IMR-90 (cell line): ENCODE results near the gene CTBP2. TPM values are rescaled to one million over a fixed set of nuclear protein-coding genes. Genes with fewer than 3 reads are reported as not detected.
A peak's percentile ranks its signal among the peaks of the same experiment; 100 is the strongest.

Experiments used
- ATAC-seq: fragments of 200-7000 bp; cut with Tn5 transposase; 2 replicates; pipeline ENCODE4 v1.9.1; 2020; ENCODE audit warnings: low read depth, mild to moderate bottlenecking, moderate library complexity
- BruUV-seq: library from RNA; stranded (reverse); fragments of 400-500 nt; replicated peaks from 2 replicates; lab custom pipeline; 2021; lab: Mats Ljungman, UMichigan
- CTCF ChIA-PET: fragments of 300-600 bp; formaldehyde crosslinking; extraction: SDS; loops from one replicate; lab custom pipeline; 2021; ENCODE audit warnings: antibody characterized with exemption; lab: Yijun Ruan, JAX
- POLR2A ChIA-PET: fragments of 300-600 bp; sonication (Branson Sonifier 250); formaldehyde crosslinking; loops from one replicate; lab custom pipeline; 2022; ENCODE audit warnings: antibody characterized with exemption; ENCODE audit not compliant: unreplicated experiment; lab: Charles Lee
- DNase-seq: peaks from one replicate; pipeline ENCODE4 v3.0.0; 2013
- H2AFZ ChIP-seq: replicated peaks from 2 replicates; pipeline ENCODE3; 2013; ENCODE audit warnings: low read length, mild to moderate bottlenecking; ENCODE audit not compliant: poor library complexity
- H2AK5ac ChIP-seq: 2 replicates; pipeline ENCODE4 v1.6.1; 2013; ENCODE audit warnings: low read depth, low read length, inconsistent platforms
- H2AK9ac ChIP-seq: replicated peaks from 2 replicates; pipeline ENCODE3; 2013; ENCODE audit warnings: mild to moderate bottlenecking, low read depth, low read length, moderate library complexity; ENCODE audit not compliant: poor library complexity
- H2BK120ac ChIP-seq: 2 replicates; pipeline ENCODE4 v1.6.1; 2013; ENCODE audit warnings: low read depth, low read length, inconsistent platforms
- H2BK15ac ChIP-seq: 3 replicates; pipeline ENCODE4 v1.6.1; 2013; ENCODE audit warnings: low read depth, low read length, inconsistent platforms
- H2BK20ac ChIP-seq: 2 replicates; pipeline ENCODE4 v1.6.1; 2013; ENCODE audit warnings: low read depth, mild to moderate bottlenecking, inconsistent platforms, low read length, moderate library complexity
- H2BK5ac ChIP-seq: 2 replicates; pipeline ENCODE4 v1.6.1; 2013; ENCODE audit warnings: mild to moderate bottlenecking, low read depth, low read length, inconsistent platforms; ENCODE audit not compliant: poor library complexity, severe bottlenecking
- H3K14ac ChIP-seq: replicated peaks from 2 replicates; pipeline ENCODE4 v1.6.1; 2013; ENCODE audit warnings: low read depth, low read length, inconsistent platforms
- H3K18ac ChIP-seq: 2 replicates; pipeline ENCODE4 v1.6.1; 2013; ENCODE audit warnings: low read depth, low read length, control low read depth
- H3K23ac ChIP-seq: 2 replicates; pipeline ENCODE4 v1.6.1; 2013; ENCODE audit warnings: low read depth, low read length, inconsistent platforms
- H3K27ac ChIP-seq: 2 replicates; pipeline ENCODE4 v1.5.1; 2013; ENCODE audit warnings: mild to moderate bottlenecking, control low read depth, low read length; ENCODE audit not compliant: insufficient read depth
- H3K27me3 ChIP-seq: 2 replicates; pipeline ENCODE4 v1.6.1; 2013; ENCODE audit warnings: low read length; ENCODE audit not compliant: control insufficient read depth, insufficient read depth
- H3K36me3 ChIP-seq: 2 replicates; pipeline ENCODE4 v1.6.1; 2013; ENCODE audit warnings: low read length, mixed read lengths; ENCODE audit not compliant: control insufficient read depth, insufficient read depth
- H3K4ac ChIP-seq: 2 replicates; pipeline ENCODE4 v1.6.1; 2013; ENCODE audit warnings: low read depth, low read length, inconsistent platforms
- H3K4me1 ChIP-seq: 2 replicates; pipeline ENCODE4 v1.6.1; 2013; ENCODE audit warnings: low read length, mixed read lengths; ENCODE audit not compliant: control insufficient read depth, insufficient read depth
- H3K4me2 ChIP-seq: 2 replicates; pipeline ENCODE4 v1.6.1; 2013; ENCODE audit warnings: low read depth, mild to moderate bottlenecking, control low read depth, low read length, moderate library complexity
- H3K4me3 ChIP-seq: 2 replicates; pipeline ENCODE4 v1.5.1; 2013; ENCODE audit warnings: low read depth, mild to moderate bottlenecking, control low read depth, low read length, moderate library complexity; ENCODE audit not compliant: insufficient read depth
- H3K56ac ChIP-seq: 2 replicates; pipeline ENCODE4 v1.6.1; 2013; ENCODE audit warnings: low read length, inconsistent platforms; ENCODE audit not compliant: insufficient read depth; ENCODE audit errors: extremely low read depth
- H3K79me1 ChIP-seq, 2 experiments: 2 replicates each; pipeline ENCODE4 v1.6.1; 2013; ENCODE audit warnings: low read length in 2 of 2, inconsistent platforms in 1 of 2, low read depth in 1 of 2
- H3K9ac ChIP-seq: 2 replicates; pipeline ENCODE4 v1.6.1; 2013; ENCODE audit warnings: low read depth, low read length, control low read depth
- H3K9me1 ChIP-seq: 2 replicates; pipeline ENCODE4 v1.6.1; 2013; ENCODE audit warnings: low read length, inconsistent platforms; ENCODE audit not compliant: insufficient read depth
- H3K9me3 ChIP-seq: 2 replicates; pipeline ENCODE4 v1.6.1; 2013; ENCODE audit warnings: low read length; ENCODE audit not compliant: control insufficient read depth, insufficient read depth
- H4K20me1 ChIP-seq: 2 replicates; pipeline ENCODE4 v1.6.1; 2013; ENCODE audit warnings: low read length, inconsistent platforms; ENCODE audit not compliant: insufficient read depth
- H4K5ac ChIP-seq: 2 replicates; pipeline ENCODE4 v1.6.1; 2013; ENCODE audit warnings: mild to moderate bottlenecking, low read depth, low read length, control low read depth
- H4K8ac ChIP-seq, 2 experiments: 2 replicates each; pipeline ENCODE4 v1.6.1; 2013; ENCODE audit warnings: low read depth in 2 of 2, low read length in 2 of 2, control low read depth in 1 of 2, inconsistent platforms in 1 of 2
- H4K91ac ChIP-seq: 2 replicates; pipeline ENCODE4 v1.6.1; 2013; ENCODE audit warnings: low read depth, low read length, inconsistent platforms; ENCODE audit not compliant: insufficient read depth
- ELK1 ChIP-seq: fragments of 150-350 bp; IDR thresholded peaks from 2 replicates; pipeline ENCODE4 v1.6.1; 2016; ENCODE audit warnings: low read depth, mild to moderate bottlenecking, low read length, moderate library complexity, borderline replicate concordance
- FOS ChIP-seq: fragments of 150-350 bp; IDR thresholded peaks from 2 replicates; pipeline ENCODE4 v1.6.1; 2016; ENCODE audit warnings: low read depth, low read length
- MAFK ChIP-seq: IDR thresholded peaks from 2 replicates; pipeline ENCODE4 v1.6.1; 2012; ENCODE audit warnings: low read depth, low read length, improper control_type of control experiment
- MAZ ChIP-seq: IDR thresholded peaks from 2 replicates; pipeline ENCODE4 v1.6.1; 2012; ENCODE audit warnings: low read depth, mild to moderate bottlenecking, low read length, improper control_type of control experiment, moderate library complexity, borderline replicate concordance
- NFE2L2 ChIP-seq: fragments of 150-350 bp; IDR thresholded peaks from 2 replicates; pipeline ENCODE4 v1.6.1; 2016; ENCODE audit warnings: low read depth, mild to moderate bottlenecking, low read length
- POLR2A ChIP-seq: IDR thresholded peaks from 2 replicates; pipeline ENCODE4 v1.6.1; 2012; ENCODE audit warnings: mild to moderate bottlenecking, low read depth, low read length
- RCOR1 ChIP-seq: IDR thresholded peaks from 2 replicates; pipeline ENCODE4 v1.6.1; 2012; ENCODE audit warnings: mild to moderate bottlenecking, low read length, improper control_type of control experiment; ENCODE audit not compliant: insufficient replicate concordance
- SMC3 ChIP-seq: fragments of 150-350 bp; IDR thresholded peaks from 2 replicates; pipeline ENCODE4 v1.6.1; 2016; ENCODE audit warnings: low read depth, mild to moderate bottlenecking, antibody characterized with exemption, low read length, moderate library complexity
- USF2 ChIP-seq: fragments of 150-350 bp; IDR thresholded peaks from 2 replicates; pipeline ENCODE4 v1.6.1; 2017; ENCODE audit warnings: mild to moderate bottlenecking, antibody characterized with exemption, low read length, low read depth
- WGBS, 2 experiments: methylation state at CpG; one replicate each; pipeline versions ENCODE4 v1.1.5 to v1.1.7; 2013; ENCODE audit warnings: missing lambda C conversion rate in 2 of 2; ENCODE audit not compliant: insufficient read length in 1 of 2; ENCODE audit errors: extremely low coverage in 2 of 2; 5-methylcytosine and 5-hydroxymethylcytosine counted together
- dilution Hi-C: fragments of 300-500 bp; cut with HindIII; formaldehyde crosslinking; loops from one replicate; pipeline ENCODE4 v1.14.3; 2018; ENCODE audit warnings: low sequenced_read_pairs; ENCODE audit not compliant: unreplicated experiment
- in situ Hi-C: fragments of 300-500 bp; cut with MboI; formaldehyde crosslinking; loops from 3 replicates; pipeline ENCODE4 v1.14.3; 2019; ENCODE audit warnings: low sequenced_read_pairs, inconsistent platforms, mixed read lengths
- intact Hi-C: fragments of 100-400 bp; cut with micrococcal nuclease; formaldehyde crosslinking; loops from 2 replicates; pipeline ENCODE4 v1.10.0; 2022
- polyA plus RNA-seq, 3 experiments: library from polyadenylated mRNA; depleted of rRNA; stranded (reverse); fragments of >200 nt; gene quantifications; 2 replicates each; pipeline ENCODE4 v1.2.3, GENCODE V29; 2012; ENCODE audit warnings: low replicate concordance in 1 of 3
- total RNA-seq: library from RNA; depleted of rRNA; stranded (reverse); fragments of >200 nt; gene quantifications from 2 replicates; pipeline ENCODE4 v1.2.3, GENCODE V29; 2012

CTBP2 gene
- total and polyA plus RNA-seq, 2 of the 4 experiments (the other 2 are of a cell fraction), result 81.0 to 86.6 TPM

- POLR2A ChIA-PET, result no interaction called here
- no peak overlapping the region for H2AFZ ChIP-seq
- H2BK120ac ChIP-seq, result no peak overlapping the region; the same call in 1 of the 2 replicates
- H4K91ac ChIP-seq, result no peak overlapping the region
- no peak overlapping the region for H4K5ac ChIP-seq
- dilution Hi-C loops (no loop called here), in situ Hi-C loops (no loop called here), intact Hi-C loops (no loop called here)
- H4K20me1 ChIP-seq, result no peaks in the 10 kb centered on the region
- H3K4me3 ChIP-seq, result no peak overlapping the region
- H3K4me2 ChIP-seq, result no peak overlapping the region
- H3K9me3 ChIP-seq, result peaks cover 4% of the 10 kb centered on the region
- H2BK20ac ChIP-seq, result no peak overlapping the region
- TF ChIP-seq RCOR1 (no peak), USF2 (no peak), NFE2L2 (no peak), POLR2A (no peak), MAFK (no peak), ELK1 (no peak), MAZ (no peak), FOS (no peak), SMC3 (no peak)
- peaks cover 7% of the 10 kb centered on the region; the same call in 1 of the 2 replicates for H3K4me1 ChIP-seq
- H2BK15ac ChIP-seq, result no peak overlapping the region
- H3K36me3 ChIP-seq, result no peaks in the 10 kb centered on the region
- WGBS, 2 experiments, result no CpG with 5 or more reads among the region's 5 CpGs
- H3K27me3 ChIP-seq, result peaks cover 20% of the 10 kb centered on the region
- H4K8ac ChIP-seq, result no peak overlapping the region
- no peak overlapping the region for H3K27ac ChIP-seq
- H2AK9ac ChIP-seq, result no peak overlapping the region
- no peak overlapping the region for H3K56ac ChIP-seq
- peak overlapping the region; percentile 11; the same call in 1 of the 2 replicates for H3K4ac ChIP-seq
- H2AK5ac ChIP-seq, result peak overlapping the region; percentile 31; the same call in 1 of the 2 replicates
- H3K9me1 ChIP-seq, result no peaks in the 10 kb centered on the region
- no peak overlapping the region for H3K23ac ChIP-seq
- no peak overlapping the region for H3K18ac ChIP-seq
- no peak overlapping the region for H2BK5ac ChIP-seq
- H3K79me1 ChIP-seq, result no peaks in the 10 kb centered on the region
- no peak overlapping the region for H3K9ac ChIP-seq
- no TSS peak for BruUV-seq
- no peak overlapping the region for H3K14ac ChIP-seq
- CTCF ChIA-PET, result no interaction called here
- DNase-seq, result no peak
- ATAC-seq, result no peak
Measured at GRCh38 chr10:125204400-125204799, 44.0 kb upstream of the CTBP2 start.
